K562 (cell line): Measurements from ENCODE around the gene SLITRK6.

Source experiments
- BHLHE40 ChIP-seq: IDR thresholded peaks from 2 replicates; pipeline ENCODE4 v1.6.1; 2011; ENCODE audit warnings: low read length, improper control_type of control experiment
- CTCF ChIP-seq, 3 experiments: IDR thresholded peaks in 2 of 3; conservative IDR thresholded peaks in 1 of 3; 2 replicates each; pipeline ENCODE4 v1.5.1; 2011 to 2012; ENCODE audit warnings: low read length in 3 of 3, mild to moderate bottlenecking in 3 of 3, control low read depth in 2 of 3, improper control_type of control experiment in 1 of 3, inconsistent platforms in 1 of 3, low read depth in 1 of 3, mixed read lengths in 1 of 3, moderate library complexity in 1 of 3; ENCODE audit not compliant: insufficient read depth in 2 of 3
- GTF2F1 ChIP-seq: IDR thresholded peaks from 2 replicates; pipeline ENCODE4 v1.6.1; 2011; ENCODE audit warnings: low read depth, low read length, improper control_type of control experiment
- KAT2B ChIP-seq: IDR thresholded peaks from one replicate; pipeline ENCODE4 v1.6.1; 2012; ENCODE audit warnings: low read depth, mild to moderate bottlenecking, control low read depth, inconsistent platforms, low read length, moderate library complexity
- MBD2 ChIP-seq: sonication (generic); IDR thresholded peaks from 2 replicates; pipeline ENCODE4 v1.6.1; 2016; ENCODE audit warnings: low read depth, borderline replicate concordance
- MTA2 ChIP-seq: fragments of 450-650 bp; IDR thresholded peaks from 2 replicates; pipeline ENCODE4 v1.6.1; 2016; ENCODE audit warnings: low read depth
- MYC ChIP-seq, 2 experiments: fragments of 250-450 bp in 1 of 2; sonication (Bioruptor Pico) in 1 of 2; IDR thresholded peaks; 2 replicates each; pipeline versions ENCODE4 v1.5.1 to v1.6.1; 2012 to 2021; ENCODE audit warnings: low read depth in 2 of 2, borderline replicate concordance in 1 of 2, improper control_type of control experiment in 1 of 2, low read length in 1 of 2, mild to moderate bottlenecking in 1 of 2, moderate library complexity in 1 of 2
- NR2C1 ChIP-seq, 2 experiments: fragments of 450-650 bp; IDR thresholded peaks; 2 replicates each; pipeline ENCODE4 v1.6.1; 2017; ENCODE audit warnings: mild to moderate bottlenecking in 2 of 2, antibody characterized with exemption in 1 of 2, inconsistent platforms in 1 of 2, missing compliant biosample characterization in 1 of 2, missing genetic modification characterization in 1 of 2
- ZNF740 ChIP-seq, 3 experiments: fragments of 200-800 bp in 1 of 3; sonication (Bioruptor generic) in 1 of 3; sonication (generic) in 1 of 3; formaldehyde crosslinking in 1 of 3; IDR thresholded peaks; 2 replicates each; pipeline versions ENCODE4 v1.6.1 to v1.8.0; 2016 to 2022; ENCODE audit warnings: mild to moderate bottlenecking in 2 of 3, missing compliant biosample characterization in 2 of 3, missing genetic modification characterization in 2 of 3, missing genetic modification reagents in 1 of 3

GRCh38 chr13:85797311-85797710 lies 1.9 kb downstream of the SLITRK6 start:
- TF ChIP-seq MBD2 (no peak), GTF2F1 (no peak), NR2C1 (IDR thresholded peaks at IDR 0.05) (no peak), NR2C1 (tag; IDR thresholded peaks at IDR 0.05) (no peak), BHLHE40 (no peak), MYC (IDR thresholded peaks at IDR 0.05; ENCODE audit: low read depth, low read length) (no peak), MYC (CRISPR knock-in tag; IDR thresholded peaks at IDR 0.05; ENCODE audit: borderline replicate concordance, low read depth) (no peak), KAT2B (no peak), MTA2 (no peak), ZNF740 (CRISPR knock-in tag; IDR thresholded peaks at IDR 0.05) (no peak), ZNF740 (tag; IDR thresholded peaks at IDR 0.05) (no peak), CTCF (IDR thresholded peaks at IDR 0.05 in 2 of 3, conservative IDR thresholded peaks at IDR 0.05 in 1 of 3; ENCODE audit: insufficient read depth in 2 of 3, low read depth in 1 of 3, low read length in 3 of 3) (no peak)
